LNCaP clone FGC (cell line): ENCODE data around the gene IP6K3.

Experiments used
- DNase-seq: peaks from one replicate; pipeline ENCODE4 v3.0.0-alpha.2; 2011; ENCODE audit warnings: low read depth
- H3K4me3 ChIP-seq: 2 replicates; pipeline ENCODE4 v1.5.1; 2011; ENCODE audit warnings: mild to moderate bottlenecking, low read depth, low read length, control low read depth
- CTCF ChIP-seq: IDR thresholded peaks from 2 replicates; pipeline ENCODE4 v1.5.1; 2012; ENCODE audit warnings: mild to moderate bottlenecking; ENCODE audit not compliant: control insufficient read depth, insufficient read depth; ENCODE audit errors: extremely low read depth

IP6K3 gene

GRCh38 chr6:33719326-33719987 lies 27.2 kb downstream of the IP6K3 start:
- no peak overlapping the region for H3K4me3 ChIP-seq
- no peak for DNase-seq
- no peak for TF ChIP-seq CTCF

DNA sequence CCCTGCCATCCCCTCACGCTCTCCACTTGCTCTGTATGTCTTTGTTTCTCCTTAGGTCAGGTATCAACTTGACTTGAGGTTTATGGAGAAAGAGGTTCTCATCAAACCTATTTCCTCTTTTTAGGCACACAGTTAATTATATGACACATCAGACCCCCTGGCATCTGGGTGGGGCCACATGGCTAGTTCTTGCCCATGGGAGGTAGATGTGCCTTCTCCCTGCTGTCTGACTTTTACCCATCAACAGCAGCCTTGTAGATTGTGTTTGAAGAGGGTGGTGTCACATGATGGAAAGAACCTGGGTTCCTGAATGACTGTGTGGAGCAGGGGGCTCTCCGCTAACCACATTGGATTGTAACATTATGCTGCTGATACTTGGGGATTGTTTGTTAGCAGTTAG lies 28.0 kb downstream of the IP6K3 start:
- H3K4me3 ChIP-seq: no peak overlapping the region
- no peak for TF ChIP-seq CTCF
- DNase-seq: no peak

DNA sequence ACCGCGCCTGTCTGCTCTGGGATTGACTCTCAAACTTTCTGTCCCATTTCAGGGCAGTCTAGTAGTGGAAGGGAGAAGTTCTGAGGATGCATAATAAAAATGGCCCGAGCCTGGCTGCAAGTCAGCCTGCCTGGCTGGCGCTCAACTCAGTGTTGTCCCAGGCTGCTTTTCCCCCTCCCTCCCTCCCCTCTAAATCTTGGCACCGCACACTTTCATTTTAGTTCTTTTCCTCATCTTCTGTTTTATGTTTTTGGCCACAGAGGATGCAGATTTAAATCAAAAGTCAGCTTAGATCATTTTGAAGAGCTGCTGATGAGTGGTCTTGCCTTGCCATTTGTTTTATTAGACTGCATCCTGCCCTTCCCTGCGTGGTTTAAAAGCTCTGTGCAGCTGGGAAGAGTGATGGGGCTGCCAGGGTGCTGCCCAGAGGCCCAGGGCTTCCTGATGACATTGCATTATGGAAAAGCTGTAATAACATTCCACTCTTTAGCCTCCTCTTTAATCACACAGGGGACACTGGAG lies 28.7 kb downstream of the IP6K3 start:
- no peak overlapping the region for H3K4me3 ChIP-seq
- DNase-seq: no peak
- no peak for TF ChIP-seq CTCF

DNA sequence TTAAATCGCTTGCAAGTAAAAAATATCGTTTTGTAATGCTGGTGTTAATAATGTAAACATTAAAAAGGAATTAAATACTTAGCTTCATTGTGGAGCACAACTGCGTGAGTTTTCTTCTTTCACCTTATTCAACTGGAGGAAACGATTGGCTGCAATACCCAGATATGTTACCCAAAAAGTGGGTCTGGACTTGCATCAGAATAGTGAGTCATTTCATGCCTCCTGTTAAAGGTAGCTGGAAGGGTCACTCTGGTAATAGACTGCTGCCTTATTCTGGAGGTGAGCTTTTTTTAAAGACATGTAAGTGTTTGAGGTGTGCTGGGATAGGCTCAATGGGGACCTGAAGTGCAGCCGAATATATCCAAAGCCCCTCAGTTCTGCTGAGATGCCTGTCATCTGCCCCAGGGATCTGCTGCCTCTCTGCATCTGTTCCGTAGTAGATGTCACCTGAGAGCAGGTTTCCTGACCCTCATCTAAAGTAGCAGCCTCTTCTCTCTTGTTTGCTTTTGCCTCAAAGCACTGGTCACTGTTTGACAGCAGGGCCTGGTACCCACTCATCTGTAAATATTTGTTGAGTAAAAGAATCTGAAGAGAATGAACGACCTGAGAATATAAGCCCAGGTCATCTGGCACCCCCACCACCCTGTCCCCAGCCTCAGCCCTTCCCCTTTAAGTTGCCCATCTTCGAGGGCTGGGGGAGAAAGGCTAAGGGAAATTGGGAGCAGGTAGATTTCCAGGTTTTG lies 29.6 kb downstream of the IP6K3 start:
- no peak for TF ChIP-seq CTCF
- no peak overlapping the region for H3K4me3 ChIP-seq
- peak; percentile 87 for DNase-seq

- no peak overlapping the region for H3K4me3 ChIP-seq
- no peak for TF ChIP-seq CTCF
- peak; percentile 94 for DNase-seq
Measured at GRCh38 chr6:33716379-33716778, 30.3 kb downstream of the IP6K3 start.

DNA sequence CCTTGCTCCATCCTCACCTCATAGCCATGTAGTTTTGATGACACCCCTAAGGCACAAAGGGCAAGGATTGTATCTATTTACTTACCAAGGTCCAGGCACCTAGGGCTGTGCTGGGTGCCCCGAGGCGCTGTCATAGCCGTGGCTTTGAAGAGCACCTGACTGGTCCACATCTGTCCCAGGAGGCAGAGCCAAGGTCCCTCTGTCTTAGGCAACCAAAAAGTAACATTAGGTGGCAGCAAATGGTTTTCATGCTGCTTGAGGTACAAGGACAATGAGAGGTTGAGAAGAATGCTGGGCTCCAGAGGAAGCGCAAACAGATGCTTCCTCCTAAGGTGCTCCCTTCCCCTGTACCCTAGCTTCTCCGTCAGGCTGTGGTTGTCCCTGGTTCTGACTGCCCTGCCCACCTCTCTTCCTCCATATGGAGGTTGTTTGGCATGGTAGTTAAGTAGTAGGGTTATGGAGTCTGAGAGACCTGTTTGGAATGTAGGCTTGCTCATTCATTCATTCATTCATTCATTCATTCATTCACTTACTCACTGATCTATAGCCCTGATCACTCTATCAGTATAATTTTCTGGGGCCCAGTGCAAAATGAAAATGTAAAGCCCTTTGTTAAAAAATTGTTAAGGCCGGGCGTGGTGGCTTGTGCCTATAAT lies 32.2 kb downstream of the IP6K3 start:
- no peak for DNase-seq
- H3K4me3 ChIP-seq: no peak overlapping the region
- TF ChIP-seq CTCF: no peak
